Calu3 (cell line): ENCODE data around the gene EYA3. TPM values are rescaled to one million over a fixed set of nuclear protein-coding genes. Genes with fewer than 3 reads are reported as not detected.

Experiments used
- BruUV-seq: library from RNA; stranded (reverse); fragments of 400-500 nt; replicated peaks from 2 replicates; lab custom pipeline; 2021; lab: Mats Ljungman, UMichigan
- CTCF ChIA-PET: fragments of 300-600 bp; sonication (Branson Sonifier 250); formaldehyde crosslinking; loops from one replicate; lab custom pipeline; 2022; ENCODE audit warnings: antibody characterized with exemption; lab: Charles Lee
- DNase-seq: peaks from one replicate; pipeline ENCODE4 v3.0.0; 2022
- H3K27ac Mint-ChIP-seq: one replicate; pipeline ENCODE4 v1.8.0; 2022; ENCODE audit warnings: mixed read lengths; ENCODE audit not compliant: unreplicated experiment
- H3K27me3 Mint-ChIP-seq: one replicate; pipeline ENCODE4 v1.8.0; 2022; ENCODE audit warnings: mixed read lengths; ENCODE audit not compliant: unreplicated experiment
- H3K36me3 Mint-ChIP-seq: one replicate; pipeline ENCODE4 v1.8.0; 2022; ENCODE audit warnings: mild to moderate bottlenecking, moderate library complexity, mixed read lengths; ENCODE audit not compliant: insufficient read depth, unreplicated experiment
- H3K4me1 Mint-ChIP-seq: one replicate; pipeline ENCODE4 v1.8.0; 2022; ENCODE audit warnings: mild to moderate bottlenecking, low read depth, mixed read lengths; ENCODE audit not compliant: unreplicated experiment
- H3K4me3 Mint-ChIP-seq: one replicate; pipeline ENCODE4 v1.8.0; 2022; ENCODE audit warnings: mild to moderate bottlenecking, low read depth, moderate library complexity, mixed read lengths; ENCODE audit not compliant: unreplicated experiment
- H3K9me3 Mint-ChIP-seq: one replicate; pipeline ENCODE4 v1.8.0; 2022; ENCODE audit warnings: low read depth, mixed read lengths; ENCODE audit not compliant: unreplicated experiment
- CTCF ChIP-seq: fragments of 200-600 bp; IDR thresholded peaks from one replicate; pipeline ENCODE4 v1.8.0; 2022; ENCODE audit warnings: antibody characterized with exemption; ENCODE audit not compliant: unreplicated experiment
- intact Hi-C: fragments of 100-400 bp; cut with micrococcal nuclease; formaldehyde crosslinking; loops from one replicate; pipeline ENCODE4 v1.10.0; 2022; ENCODE audit not compliant: unreplicated experiment
- total RNA-seq: library from RNA; stranded (reverse); gene quantifications from 2 replicates; pipeline ENCODE4 v1.2.3, GENCODE V29; 2022

Gene EYA3
- total RNA-seq, 1 experiment from 2014 or later, result 18.8 TPM

GRCh38 chr1:28058971-28059878 is 29.2 kb downstream of the EYA3 start:
- Mint-ChIP-seq H3K27me3 (no peaks in the 10 kb centered on the region), H3K36me3 (peaks cover 5% of the 10 kb centered on the region), H3K9me3 (no peaks in the 10 kb centered on the region), H3K4me3 (no peak overlapping the region), H3K27ac (no peak overlapping the region), H3K4me1 (no peaks in the 10 kb centered on the region)
- no peak for TF ChIP-seq CTCF
- intact Hi-C loops, result no loop called here
- DNase-seq, result no peak
- no TSS peak for BruUV-seq
- CTCF ChIA-PET, result interaction anchor here (0.7 kb wide), 1 partner anchor 194 kb away, joined by 4 read pairs; no protein-coding TSS in a partner anchor

- intact Hi-C loops, result no loop called here
- H3K27ac Mint-ChIP-seq, result no peak overlapping the region
Observed at GRCh38 chr1:28058168-28058567, 30.2 kb downstream of the EYA3 start.

GRCh38 chr1:28056129-28056925 is 32.1 kb downstream of the EYA3 start:
- no peak for DNase-seq
- intact Hi-C loops, result no loop called here
- Mint-ChIP-seq H3K9me3 (no peaks in the 10 kb centered on the region), H3K27ac (no peak overlapping the region), H3K4me3 (no peak overlapping the region), H3K36me3 (peaks cover 5% of the 10 kb centered on the region), H3K27me3 (no peaks in the 10 kb centered on the region), H3K4me1 (no peaks in the 10 kb centered on the region)
- no TSS peak for BruUV-seq
- CTCF ChIA-PET, result no interaction called here
- no peak for TF ChIP-seq CTCF

More at GRCh38 chr1:28058168-28058567, 30.2 kb downstream of the EYA3 start:
- Mint-ChIP-seq H3K4me3 (no peak overlapping the region), H3K27me3 (no peaks in the 10 kb centered on the region), H3K9me3 (no peaks in the 10 kb centered on the region), H3K36me3 (peaks cover 5% of the 10 kb centered on the region), H3K4me1 (no peaks in the 10 kb centered on the region)
- DNase-seq, result no peak
- no TSS peak for BruUV-seq
- CTCF ChIA-PET, result no interaction called here
- no peak for TF ChIP-seq CTCF

- Mint-ChIP-seq H3K9me3 (no peaks in the 10 kb centered on the region), H3K4me3 (no peak overlapping the region), H3K36me3 (peaks cover 9% of the 10 kb centered on the region), H3K4me1 (no peaks in the 10 kb centered on the region), H3K27me3 (no peaks in the 10 kb centered on the region), H3K27ac (no peak overlapping the region)
- no peak for DNase-seq
- no TSS peak for BruUV-seq
- CTCF ChIA-PET, result no interaction called here
- no peak for TF ChIP-seq CTCF
- intact Hi-C loops, result no loop called here
Observed at GRCh38 chr1:28050776-28051175, 37.6 kb downstream of the EYA3 start.
